ENCODE results near the gene STX16.

- TF ChIP-seq CTCF (IDR thresholded peaks at IDR 0.05) (no peak), POLR2A (IDR thresholded peaks at IDR 0.05) (no peak)
These were observed 59.6 kb downstream of the STX16 start for GRCh38 chr20:58710481-58711265.

All from stomach (tissue), 4 donors.